NCI-H146 treated with DMSO at 0.1 percent for 48 hours (cell line): ENCODE data around the gene CCDC179.

ENCODE experiments used
- DNase-seq: peaks from one replicate; lab custom pipeline; 2025; ENCODE audit not compliant: unreplicated experiment; lab: John Stamatoyannopoulos, UW

The CCDC179 gene

GRCh38 chr11:22860241-22860640 is at the start of gene CCDC179:
TSS of gene CCDC179 (minus strand) at chr11:22860474. CDS start at chr11:22860421, 53 bp downstream.
- DNase-seq = no peak

- no peak for DNase-seq
Observed at GRCh38 chr11:22903782-22904181, 43.5 kb upstream of the CCDC179 start.

GRCh38 chr11:22901603-22902002 is 41.3 kb upstream of the CCDC179 start:
- no peak for DNase-seq

DNA sequence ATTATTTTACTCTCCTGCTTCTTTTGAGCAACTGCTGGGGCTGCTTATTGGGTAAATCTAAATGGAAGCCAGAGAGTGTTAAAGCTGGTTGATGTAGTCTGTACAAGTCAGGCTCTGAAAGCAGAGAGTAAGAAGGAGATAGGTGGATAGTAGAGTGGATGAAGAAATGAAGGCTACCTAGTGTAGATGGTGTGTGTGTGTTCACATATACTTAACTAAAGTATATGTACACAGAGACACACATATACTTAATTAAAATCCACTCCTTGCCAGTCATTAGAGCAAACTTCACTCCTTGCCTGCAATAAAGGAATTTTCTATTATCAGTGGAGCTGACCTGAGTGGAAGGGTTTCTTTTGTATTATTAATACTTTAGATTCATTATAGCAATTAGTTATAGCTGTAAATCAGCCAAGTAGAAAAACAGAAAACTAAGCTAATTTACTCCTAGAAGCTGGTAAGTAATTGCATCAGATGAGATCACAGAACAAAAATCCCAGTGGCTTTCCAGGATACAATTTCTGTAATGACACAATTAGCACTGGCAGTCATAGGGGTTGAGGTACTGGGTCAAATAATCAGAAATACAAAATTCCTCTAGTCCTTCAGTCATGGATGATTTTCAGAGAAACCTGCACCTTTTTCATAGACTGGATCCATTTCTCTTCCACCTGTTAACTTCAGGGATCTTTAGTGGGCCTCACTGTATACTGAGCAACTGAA is 40.7 kb upstream of the CCDC179 start:
- DNase-seq = no peak

- DNase-seq = no peak
Observed at GRCh38 chr11:22898036-22898435, 37.8 kb upstream of the CCDC179 start.

GRCh38 chr11:22890227-22890626 is 30.0 kb upstream of the CCDC179 start:
- no peak for DNase-seq

DNA sequence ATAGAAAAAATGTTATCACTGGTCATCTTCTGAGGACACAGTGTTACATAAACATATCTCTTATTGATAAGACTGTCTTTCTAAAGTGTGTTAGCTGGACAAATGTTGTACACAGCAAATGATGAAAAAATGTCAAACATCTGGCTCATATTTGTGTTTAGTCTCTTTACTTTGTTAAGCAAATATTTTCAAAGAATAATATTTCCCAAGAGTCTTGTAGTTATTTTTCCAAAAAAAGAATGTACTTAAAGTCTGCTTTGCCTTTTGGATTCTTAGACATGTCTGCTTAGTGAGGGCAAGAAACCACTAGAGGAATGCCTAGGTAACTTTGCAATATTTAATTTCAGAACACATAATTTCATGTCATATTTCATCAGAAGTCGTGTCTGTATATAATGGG is 23.9 kb upstream of the CCDC179 start:
- DNase-seq = no peak

DNA sequence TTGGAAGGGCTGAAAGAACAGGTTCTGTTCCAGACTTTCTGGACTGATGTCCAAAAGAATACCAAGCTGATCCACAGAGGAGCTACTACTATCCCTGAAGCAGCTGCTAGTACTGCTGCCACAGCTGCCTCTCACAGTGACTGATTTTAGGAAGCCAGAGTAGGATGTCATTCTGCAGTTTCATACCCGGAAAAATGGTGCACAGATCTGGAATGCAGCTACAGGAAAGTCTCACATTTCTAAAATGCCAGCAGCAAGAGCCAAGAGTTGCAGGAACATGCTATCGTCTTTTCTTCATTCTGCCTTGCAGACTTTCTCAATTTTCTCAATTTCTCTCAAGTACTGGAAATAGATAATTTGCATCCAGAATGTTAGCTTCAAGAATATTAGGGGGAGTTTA is 19.4 kb upstream of the CCDC179 start:
- DNase-seq = no peak

GRCh38 chr11:22878604-22879003 is 18.3 kb upstream of the CCDC179 start:
- DNase-seq = no peak

- no peak for DNase-seq
Observed at GRCh38 chr11:22878039-22878438, 17.8 kb upstream of the CCDC179 start.

DNA sequence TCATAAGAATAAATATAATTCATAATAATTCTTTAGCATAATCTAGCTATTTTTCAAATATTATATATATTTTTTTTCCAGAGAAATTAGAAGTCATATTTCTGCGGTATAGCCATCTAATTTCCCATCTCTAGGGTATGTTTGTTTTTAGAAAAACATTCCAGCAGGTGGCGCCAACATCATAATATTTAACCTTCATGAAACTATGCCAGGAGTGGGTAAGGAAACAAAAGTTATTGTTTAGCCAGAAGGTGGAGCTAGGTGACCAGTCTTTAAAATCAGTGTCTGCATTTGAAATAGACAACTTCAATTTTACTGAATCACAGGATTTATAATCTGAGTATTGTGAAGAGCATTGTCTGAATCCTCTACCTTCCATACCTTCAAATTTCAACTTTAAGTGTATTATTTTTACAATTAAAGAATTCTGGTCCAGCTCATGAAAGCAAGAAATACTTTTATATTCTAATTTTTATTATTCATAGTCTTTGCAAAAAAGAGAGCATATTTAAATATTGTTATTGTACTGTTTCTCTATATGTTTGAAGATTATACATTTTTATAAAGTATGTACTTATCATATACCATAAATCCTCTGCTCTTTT is 15.7 kb upstream of the CCDC179 start:
- peak; percentile 45 for DNase-seq

DNA sequence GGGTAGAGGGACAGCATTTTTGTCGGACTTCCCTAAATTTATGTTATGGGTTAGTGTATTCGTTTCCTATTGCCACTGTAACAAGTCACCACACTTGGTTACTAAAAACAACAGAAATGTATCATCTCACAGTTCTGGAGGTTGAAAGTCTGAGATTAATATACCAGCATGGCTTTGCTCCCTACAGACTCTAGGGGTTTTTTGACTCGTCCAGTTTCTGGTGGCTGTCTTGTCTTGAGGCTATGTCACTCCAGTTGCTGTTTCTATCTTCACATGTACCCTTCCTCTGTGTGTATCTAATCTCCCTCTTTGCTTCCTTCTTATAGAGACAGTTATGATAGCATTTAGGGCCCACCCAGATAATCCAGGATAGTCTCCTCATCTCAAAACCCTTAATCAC is 9.1 kb upstream of the CCDC179 start:
- no peak for DNase-seq

GRCh38 chr11:22859756-22860155 is 518 bp downstream of the CCDC179 start:
- no peak for DNase-seq

- DNase-seq = no peak
Observed at GRCh38 chr11:22851477-22851876, 8.8 kb downstream of the CCDC179 start.

DNA sequence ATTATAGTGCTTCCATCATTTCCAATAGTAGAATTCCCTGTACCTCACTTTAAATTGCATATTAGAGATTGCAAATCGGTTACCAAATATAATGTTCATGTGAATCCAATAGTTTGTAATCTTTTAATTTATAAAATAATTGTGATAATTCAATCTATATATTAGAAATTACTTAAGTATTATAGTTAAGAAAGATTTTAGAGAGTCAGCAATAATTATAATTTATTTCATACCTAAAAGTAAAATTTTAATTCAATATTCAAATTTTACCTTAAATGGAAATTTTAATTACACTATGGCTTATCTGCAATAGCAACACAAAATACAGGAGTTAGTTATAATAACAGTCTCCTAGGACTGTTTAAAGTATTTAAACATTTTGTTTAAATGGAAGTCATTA is 13.5 kb downstream of the CCDC179 start:
- no peak for DNase-seq

GRCh38 chr11:22832315-22833015 is 27.8 kb downstream of the CCDC179 start:
- no peak for DNase-seq

DNA sequence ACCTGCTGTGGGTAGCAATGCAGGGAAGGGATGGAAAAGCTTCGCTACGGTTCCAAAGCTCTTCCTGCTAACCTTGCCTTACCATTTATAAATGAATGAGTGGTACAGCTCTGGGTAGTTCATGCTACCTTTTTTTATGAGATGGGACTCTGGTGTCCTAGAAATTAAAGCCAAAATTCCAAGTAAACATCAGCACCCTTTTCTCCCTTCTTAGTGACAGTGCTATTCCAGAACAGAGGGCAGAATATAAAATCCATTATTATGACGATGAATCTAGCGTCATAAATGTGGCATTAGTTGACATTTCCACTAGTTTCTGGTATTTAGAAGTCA is 30.2 kb downstream of the CCDC179 start:
- no peak for DNase-seq

DNA sequence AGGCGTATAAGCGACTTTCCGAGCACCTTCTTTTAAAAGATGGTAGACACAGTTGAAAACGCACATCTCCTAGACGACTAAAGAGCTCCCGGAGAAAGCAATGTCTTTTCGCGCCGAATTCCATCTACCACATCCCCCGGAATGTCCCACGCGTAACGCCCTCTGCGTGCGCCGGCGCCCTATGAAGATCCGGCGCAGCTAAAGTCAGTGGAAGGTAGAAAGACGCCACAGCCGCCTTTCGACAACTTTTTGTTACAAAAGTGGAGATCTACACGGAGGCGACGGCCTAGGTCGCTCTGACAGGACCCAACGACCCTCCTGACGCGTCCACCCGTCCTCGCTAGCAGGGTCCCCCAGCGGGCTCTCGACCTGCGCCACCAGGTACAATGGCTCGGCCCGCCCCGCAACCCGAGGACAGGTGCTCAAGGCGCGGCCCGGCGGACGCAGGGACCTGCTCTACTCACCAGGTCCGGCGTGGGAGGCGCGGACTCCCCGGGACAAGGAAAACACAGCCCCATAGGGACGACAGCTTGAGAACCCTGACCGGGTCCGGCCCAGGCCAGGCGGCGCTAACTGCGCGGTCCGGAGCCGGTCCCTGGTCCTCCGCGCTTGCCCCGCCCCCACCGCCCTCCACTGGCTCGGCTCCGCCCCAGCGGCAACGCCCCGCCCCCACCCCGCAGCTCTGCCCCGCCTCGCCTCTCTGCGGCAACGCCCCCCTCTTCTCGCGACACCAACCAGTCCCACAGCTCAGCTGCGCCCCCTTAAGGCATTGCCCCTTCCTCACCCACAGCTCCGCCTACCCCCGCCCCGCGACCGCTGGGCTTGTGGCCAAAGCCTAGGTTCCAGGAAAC is 30.8 kb downstream of the CCDC179 start, which contains the start of gene SVIP:
Gene SVIP, minus strand, starts transcription at position 571 of the 851 bp plus-strand sequence. Its CDS starts 53 bp downstream, at position 518.
- peak; percentile 81 for DNase-seq

- no peak for DNase-seq
Observed at GRCh38 chr11:22828373-22828772, 31.9 kb downstream of the CCDC179 start.

GRCh38 chr11:22822203-22822602 is 38.1 kb downstream of the CCDC179 start:
- DNase-seq = no peak

GRCh38 chr11:22809893-22810292 is 50.4 kb downstream of the CCDC179 start:
- DNase-seq = no peak
